ENCODE data around the gene TMUB1. TPM values are rescaled to one million over a fixed set of nuclear protein-coding genes. Genes with fewer than 3 reads are reported as not detected.

TMUB1 gene
- total RNA-seq, 1 donor from 2014 or later = 7.6 TPM

DNA sequence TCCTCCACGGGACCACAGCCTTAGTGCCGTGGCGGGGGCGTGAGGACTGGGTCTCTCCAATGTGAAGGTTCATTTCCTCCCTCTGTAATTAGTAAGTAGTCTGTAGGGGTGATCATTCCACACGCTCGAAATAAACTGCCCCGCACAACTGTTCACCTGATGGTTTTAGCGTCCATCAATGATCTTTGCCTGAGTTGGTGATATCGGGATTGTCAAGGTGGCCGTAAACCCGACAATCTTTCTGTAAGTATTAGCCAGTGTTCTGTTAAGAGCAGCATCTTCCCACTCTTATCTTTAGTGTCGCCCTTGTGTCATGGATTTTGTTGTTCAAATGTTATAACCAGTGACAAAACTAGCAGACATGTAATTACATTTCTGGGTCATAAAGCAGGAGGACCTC lies 20.7 kb upstream of the TMUB1 start:
- DNase-seq = no peak

DNA sequence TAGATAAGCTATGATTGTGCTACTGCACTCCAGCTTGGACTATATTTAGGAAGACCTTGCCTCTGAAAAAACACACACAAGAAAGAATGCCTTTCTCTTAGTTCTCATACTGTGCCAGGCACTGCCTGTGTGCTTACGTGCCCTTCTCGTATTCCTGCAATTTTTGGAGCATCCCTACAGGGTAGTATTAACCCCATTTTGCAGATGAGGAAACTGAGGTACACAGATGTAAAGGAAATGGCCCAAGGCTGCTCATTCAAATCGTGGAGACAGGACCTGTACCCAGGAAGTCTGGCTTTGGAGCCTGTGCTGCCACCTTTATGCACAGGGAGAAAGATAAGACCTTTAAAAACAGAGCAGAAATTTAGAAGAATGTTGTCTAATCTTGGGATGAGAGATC lies 19.7 kb upstream of the TMUB1 start:
- no peak for DNase-seq

DNA sequence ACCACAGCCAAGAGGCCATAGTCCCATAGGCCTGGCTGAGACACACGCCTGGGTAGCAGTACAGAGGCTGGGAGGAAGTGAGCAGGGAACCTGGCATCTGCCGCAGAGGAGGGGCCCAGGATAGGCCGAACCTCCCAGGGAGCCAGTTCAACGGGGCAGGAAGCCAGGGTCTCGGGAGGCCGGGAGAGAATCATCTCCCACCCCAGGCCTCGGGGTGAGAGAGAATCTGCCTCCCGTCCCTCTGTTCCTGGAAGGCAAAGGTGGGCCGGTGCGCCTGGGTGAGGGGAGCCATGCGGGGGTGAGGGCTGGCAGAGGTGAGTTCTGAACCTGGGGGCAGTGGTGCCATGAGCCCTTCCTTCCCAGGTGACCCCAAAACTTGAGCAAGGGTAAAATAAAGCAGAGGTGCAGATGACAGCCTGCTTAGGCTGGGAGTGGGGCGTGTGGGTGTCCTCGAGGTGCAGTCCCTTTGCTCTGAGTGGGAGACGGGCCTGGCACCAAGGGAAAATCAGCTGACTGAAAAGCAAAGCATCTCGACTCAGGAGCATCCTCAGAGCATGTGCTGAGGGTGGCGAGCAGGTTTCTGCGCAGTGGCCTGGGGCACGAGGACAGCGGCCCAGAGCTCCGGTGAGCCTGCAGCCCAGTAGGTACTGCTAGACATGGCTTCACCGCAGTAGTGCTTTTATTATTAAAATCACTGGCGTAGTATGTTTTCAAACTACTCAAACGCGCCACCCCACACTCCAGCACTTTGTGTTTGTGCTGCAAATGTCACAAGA lies 18.5 kb upstream of the TMUB1 start:
- DNase-seq = no peak

DNA sequence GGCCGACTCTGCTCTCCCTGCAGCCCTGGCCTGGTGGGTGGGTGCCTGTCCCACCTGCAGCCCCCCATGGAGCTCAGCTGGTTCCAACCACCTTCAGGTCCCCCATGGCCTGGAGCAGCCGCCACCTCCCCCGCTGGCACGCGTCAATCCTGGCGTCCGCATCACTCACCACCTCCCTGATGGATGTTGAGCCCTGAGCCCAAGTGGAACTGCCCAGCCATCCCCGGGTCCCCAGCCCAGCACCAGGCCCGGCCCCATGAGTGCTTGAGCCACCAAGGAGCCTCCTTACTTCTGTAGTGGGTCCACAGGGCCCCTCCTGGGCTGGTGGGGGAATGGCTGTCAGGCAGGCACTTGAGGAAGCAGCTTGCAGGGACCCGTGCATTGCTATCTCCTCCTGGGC lies 17.6 kb upstream of the TMUB1 start:
- no peak for DNase-seq

DNA sequence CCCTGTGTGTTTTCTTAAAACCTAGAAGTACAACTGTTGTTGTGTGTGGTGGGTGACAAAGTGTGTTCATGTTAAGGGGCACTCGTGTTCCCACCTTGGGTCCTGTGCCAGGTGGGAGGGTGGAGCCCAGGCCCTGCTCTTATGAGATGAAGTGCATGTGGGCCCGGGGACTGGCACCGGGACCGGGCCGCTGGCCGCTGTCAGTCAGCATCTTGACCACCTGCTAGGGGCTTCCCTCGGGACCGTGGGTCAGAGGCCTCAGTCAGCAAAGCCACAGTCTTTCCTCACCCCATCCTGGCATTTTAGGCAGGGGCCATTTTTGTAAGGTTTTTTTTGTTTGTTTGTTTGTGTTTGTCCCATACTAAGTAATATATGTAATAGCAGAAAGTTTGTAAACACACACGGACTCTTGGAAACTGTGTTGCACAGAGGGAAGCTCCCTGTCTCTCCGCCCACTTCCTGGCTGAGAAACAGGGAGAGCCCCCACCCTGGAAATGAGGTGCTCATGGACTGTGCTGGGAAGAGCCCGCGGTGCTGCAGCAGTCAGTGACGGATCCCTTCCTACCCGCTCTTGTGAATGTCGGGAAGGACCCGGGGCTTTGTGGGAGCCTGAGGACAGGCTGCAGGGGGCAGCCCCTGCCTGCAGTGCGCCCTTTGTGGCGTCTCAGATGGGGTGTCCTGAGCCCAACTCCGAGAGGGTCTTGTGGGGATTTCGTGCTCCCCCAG lies 16.4 kb upstream of the TMUB1 start:
- no peak for DNase-seq

DNA sequence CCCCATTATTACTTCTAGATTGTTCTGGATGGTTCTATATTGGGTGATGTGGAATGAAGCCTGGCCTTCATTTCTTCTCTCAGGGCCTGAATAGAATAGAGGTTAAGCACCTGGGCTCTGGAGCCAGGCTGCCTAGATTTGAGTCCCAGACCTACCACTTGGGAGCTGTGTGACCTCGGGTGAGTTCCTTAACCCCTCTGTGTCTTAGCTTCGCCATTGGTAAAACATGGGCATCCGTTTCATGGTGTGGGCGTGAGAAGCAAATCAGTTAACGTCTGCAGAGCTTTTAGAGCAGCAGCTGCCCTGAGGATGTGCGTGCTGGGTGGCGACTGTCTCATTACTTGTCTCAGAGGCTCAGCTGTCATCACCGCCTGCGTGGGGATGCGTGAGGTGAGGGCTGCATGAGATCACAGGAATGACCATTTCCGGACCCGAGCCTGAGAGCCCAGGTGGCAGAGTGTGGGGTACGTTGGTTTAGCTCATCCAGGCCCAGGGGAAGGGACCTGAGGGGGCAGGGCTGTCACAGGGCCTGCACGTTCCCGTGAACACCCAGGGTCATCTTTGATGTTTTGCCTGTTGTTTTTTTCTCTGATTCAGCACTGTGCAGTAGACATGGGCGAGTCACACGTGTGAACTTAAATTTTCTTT lies 12.7 kb upstream of the TMUB1 start:
- DNase-seq = no peak

DNA sequence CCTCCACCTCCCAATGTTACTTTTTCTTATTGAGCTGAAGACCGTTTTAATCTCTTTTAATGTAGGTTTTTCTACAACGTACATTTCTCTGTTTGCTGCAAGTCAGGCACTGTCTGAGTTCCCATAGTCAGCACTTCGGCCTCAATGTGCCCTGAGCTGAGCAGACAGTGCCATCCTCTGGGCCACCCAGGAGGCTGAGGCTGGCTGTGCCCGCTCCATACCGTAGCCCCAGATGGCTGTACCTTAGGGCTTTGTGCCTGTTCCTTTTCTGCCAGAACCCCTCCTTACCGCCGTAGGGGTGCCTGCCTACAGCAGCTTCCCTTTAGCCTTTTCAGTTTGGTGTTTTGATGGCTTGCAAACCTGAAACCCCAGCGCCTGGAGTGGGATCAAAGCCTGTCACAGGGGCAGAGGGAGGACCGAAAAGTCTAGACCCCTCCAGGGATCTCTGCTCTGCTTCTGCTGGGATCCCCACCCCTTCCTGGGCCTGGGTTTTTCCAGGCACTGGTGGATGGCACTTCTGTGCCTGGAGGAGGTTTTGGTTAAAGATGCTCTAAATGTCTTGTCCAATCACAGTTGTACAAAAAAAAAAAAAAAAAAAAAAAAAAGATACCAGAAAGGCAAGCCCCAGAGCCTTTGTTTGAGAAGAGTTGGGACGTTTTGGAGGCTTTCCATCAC lies 12.0 kb upstream of the TMUB1 start:
- no peak for DNase-seq

DNA sequence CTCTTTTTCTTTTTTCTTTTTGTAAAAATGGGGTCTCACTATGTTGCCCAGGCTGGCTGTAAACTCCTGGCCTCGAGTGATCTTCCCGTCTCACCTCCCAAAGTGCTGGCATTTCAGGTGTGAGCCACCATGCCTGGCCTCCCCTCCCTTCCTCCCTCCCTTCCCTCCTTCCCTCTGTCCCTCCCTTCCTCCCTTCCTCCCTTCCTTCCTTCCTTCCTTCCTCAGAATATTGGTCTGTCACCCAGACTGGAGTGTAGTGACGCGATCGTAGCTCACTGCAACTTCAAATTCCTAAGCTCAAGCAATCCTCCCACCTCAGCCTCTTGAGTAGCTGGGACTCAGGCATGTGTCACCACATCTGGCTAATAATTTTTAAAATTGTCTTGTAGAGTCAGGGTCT lies 11.4 kb upstream of the TMUB1 start:
- DNase-seq = no peak

DNA sequence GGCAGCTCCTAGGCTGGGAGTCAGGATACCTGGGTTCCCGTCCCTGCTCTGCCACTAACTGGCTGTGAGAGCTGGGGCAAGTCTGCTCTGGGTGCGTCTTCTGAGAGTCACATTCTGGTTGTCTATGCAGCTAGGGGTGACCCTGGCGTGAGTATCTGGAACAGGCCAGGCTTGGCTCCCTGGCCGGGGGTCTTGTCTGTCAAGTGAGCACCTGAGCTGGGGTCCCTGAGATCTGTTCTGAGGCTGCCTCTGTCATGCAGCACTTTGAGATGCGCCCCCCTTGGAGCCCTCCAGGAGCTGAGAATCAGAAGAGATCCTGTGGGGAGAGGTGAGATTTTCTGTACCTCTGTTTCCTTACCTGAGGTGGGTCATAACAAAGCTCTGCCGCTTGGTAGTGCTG lies 10.5 kb upstream of the TMUB1 start:
- DNase-seq = no peak

DNA sequence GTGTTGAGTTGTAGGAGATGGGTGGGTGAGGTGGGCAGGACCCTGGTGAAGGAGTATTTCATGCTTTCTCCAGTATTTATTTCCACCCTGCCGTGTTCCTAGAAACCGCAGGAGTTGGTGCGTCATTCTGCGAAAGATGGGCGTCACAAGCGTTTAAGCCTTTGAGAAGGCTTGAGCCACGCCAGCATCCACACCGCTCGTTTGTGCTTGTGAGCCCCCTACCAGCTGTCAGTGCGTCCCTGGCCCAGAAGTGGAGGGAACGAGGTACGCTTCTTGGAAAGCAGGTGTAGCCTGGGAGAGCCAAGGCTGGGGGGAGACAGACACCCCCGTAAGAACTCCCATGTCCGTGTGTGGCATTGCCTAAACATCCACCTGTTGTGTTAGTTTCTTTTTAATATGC lies 8.7 kb upstream of the TMUB1 start:
- DNase-seq = no peak

DNA sequence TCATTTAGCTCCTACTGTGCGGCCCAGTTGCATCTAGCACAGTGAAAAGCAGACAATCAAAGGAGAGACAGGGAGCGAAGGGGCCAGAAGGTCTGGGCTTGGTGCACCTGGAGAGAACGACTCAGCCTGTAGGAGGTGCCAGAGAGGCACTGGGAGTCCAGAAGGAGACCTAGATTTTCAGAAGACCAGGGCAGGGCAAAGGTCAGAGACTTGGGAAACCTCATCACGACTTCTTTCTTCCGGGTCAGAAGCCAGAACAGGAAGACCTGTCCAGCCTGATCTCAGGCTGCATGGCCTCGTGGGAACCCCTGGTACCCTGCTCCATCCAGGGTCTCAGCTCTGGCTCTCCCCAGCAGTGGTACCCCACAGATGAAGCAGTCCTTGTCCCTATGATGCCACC lies 8.1 kb upstream of the TMUB1 start:
- no peak for DNase-seq

DNA sequence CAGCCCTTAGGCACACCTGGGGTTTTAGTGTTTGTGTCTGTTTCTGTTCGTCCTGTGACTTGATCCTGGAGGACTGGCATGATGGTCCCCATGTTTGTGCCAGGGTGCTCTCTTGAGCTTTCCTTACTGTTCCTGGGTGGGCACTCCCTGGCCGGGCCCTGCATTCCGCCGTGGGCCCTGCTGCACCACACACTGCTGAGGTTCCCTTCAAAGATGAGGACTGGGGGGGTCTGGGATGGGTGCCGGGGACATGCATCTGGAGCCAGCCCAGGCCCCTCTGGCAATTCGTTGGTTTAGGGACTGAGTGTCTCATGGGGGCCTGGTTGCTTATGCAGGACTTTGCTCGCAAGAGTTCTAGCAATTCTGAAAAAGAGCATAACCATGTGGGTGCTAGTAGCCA lies 7.7 kb upstream of the TMUB1 start:
- DNase-seq = no peak

DNA sequence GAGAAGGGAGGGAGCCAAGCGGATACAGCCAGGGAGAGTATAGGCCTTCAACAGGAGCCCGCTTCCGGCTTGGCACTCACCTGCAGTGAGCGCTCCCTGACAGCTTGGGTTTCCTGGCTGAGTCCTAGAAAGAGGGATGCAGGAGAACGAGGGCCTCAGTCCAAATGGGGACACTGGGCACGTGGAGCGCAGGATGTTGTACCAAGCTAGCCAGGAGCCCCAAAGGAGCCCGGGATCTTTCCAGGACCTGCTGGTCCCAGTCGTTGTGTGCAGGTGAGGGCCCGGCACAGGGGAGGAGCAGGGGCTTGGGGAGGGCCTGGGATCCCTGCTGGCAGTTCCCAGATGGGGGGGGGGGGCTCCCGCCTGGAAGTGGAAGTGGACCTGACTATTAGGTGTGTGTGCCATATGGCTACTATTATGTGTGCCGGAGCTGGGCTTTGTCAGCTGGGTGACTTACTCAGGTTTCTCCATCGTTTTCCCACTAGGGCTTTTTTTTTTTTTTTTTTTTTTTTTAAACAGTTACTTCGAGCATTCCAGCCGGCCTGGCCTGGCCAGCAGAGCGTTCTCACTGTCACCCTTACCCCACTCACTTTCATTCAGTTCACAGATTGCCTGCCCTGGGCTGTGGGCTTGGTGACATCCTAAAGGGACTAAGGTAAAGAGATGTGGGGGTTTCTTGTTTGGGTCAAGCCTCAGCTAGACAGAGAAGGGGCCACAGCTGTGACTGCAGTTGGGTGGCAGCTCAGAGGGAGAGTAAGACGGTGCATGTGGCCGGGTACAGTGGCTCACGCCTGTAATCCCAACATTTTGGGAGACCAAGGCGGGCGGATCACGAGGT lies 6.8 kb upstream of the TMUB1 start:
- no peak for DNase-seq

DNA sequence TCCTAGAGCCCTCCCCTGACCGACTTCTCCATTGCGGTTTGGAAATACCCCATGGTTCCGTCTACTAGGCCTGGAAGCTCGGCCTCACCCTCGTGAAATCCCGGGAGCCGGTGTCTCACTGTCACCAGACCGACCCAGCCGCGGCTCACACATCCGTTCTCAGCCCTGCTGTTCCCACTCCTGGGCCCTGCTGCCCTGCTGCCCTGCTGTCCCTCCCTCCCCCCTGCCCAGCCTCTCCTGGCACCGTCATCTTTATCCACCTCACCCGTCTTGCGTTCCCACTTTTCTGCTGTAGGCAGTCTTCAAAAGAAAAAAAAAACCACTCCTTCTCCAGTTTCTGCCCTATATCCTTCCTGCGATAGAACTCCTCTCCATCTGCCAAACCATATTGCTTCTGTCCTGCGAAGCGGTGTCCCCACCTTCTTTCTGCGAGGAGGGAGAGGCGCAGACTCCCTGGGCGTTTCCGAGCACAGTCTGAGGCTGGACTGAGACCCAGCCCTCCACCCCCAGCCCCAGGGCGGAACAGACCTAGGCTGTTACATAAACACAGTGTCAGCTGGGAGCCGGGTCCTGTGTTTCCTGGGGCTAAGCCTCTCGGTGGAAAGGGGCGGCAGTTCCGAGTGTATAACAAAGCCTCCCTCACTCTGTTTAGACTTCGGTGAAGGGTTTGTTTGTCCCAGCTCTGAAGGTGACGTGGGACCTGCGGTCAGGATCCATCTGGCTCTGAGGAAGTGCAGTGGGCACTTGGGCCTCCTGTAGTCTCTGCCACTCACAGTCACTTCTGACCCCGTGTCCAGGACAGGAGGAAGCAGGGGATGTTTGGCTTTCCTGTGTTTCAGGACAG lies 5.8 kb upstream of the TMUB1 start:
- DNase-seq = peak; percentile 40

DNA sequence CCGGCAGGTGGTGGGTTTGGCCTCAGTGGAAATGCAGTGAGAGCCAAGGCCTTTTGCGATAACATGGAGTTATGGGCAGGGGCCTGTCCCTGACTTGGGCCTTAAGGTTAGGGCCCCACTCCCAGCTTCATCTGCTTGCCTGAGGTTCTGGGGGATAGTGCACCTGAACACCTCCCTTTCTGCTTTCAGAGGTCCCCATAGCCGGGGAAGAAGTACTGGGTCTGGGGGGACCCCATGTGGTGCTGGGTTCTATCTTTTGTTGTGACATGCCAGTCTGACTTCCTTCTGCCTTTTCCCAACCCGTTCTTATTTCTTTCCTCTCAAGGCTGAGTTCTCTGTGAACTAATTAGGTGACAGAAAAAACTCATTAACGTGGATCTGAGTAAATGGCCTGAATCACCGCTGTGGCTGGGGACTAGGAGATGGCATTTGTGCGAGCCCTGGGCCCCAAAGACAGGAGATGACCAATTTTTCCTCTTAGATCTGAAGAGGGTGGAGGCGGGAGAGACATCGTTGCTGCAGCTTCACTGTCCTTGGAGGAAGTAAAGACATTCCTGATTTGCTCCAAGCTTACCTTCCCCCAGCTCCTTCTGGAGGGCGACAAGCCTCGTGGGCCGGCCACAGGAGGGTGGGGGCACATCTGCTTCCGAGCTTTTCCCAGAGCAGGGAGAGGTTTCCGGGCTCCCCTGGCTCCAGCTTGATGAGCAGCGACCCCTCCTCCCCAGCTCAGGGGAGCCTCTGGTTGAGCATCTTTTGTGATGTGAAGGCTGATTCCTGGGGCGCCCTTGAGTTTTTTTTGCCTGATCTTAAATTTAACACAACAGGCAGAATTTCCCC lies 4.9 kb upstream of the TMUB1 start:
- DNase-seq = no peak

DNA sequence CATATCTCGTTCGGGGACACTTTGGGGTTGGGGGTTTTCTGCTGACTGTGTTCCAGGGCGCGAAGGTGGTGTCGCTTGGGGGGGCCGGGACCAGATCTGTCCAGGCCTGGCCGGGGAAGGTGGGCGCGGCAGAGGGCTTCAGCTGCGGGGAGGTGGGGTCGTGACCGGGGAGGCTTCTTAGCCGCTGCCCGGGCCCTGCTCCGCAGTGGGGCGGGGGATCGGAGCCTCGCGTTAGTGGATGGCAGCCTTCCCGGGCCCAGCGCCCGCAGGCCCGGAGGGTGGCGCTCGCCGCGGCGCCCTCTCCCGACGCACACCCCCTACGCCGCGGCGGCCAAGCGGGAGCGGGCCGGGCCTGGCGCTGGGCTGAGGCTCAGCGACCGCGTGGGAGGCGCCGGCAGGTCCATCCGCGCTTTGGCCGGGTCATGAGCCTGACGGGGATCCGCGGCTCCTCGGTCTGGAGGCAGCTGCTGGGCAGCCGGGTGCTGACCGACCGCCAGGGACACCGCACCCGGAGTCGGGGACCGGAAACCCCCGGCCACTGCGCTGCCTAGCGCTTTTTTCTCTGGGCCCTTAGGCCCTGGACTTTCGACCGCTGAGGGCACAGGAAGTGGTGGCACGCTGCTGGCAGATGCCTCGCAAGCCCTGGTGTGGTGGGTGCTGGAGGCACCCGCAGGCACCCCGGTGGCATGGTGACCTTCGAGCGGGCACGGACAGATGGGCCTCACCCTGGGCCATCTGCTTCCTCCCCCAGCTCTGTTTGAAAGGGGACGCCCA lies 4.1 kb upstream of the TMUB1 start:
- peak; percentile 10 for DNase-seq

DNA sequence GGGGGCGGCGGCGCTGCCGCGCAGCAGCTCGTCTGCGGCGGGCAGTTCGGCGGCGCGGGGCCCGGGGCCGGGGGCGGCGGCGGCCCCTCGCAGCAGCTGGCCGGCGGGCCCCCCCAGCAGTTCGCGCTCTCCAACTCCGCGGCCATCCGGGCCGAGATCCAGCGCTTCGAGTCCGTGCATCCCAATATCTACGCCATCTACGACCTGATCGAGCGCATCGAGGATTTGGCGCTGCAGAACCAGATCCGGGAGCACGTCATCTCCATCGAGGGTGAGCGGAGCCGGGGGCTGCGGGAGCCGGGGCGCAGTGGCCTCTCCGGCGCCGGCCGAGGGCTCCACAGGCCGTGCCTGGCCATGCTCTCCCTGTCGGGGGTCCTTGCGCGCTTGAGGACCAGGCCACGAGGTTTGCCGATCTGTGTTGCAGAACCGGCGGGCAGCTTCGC lies 3.5 kb upstream of the TMUB1 start:
- no peak for DNase-seq

DNA sequence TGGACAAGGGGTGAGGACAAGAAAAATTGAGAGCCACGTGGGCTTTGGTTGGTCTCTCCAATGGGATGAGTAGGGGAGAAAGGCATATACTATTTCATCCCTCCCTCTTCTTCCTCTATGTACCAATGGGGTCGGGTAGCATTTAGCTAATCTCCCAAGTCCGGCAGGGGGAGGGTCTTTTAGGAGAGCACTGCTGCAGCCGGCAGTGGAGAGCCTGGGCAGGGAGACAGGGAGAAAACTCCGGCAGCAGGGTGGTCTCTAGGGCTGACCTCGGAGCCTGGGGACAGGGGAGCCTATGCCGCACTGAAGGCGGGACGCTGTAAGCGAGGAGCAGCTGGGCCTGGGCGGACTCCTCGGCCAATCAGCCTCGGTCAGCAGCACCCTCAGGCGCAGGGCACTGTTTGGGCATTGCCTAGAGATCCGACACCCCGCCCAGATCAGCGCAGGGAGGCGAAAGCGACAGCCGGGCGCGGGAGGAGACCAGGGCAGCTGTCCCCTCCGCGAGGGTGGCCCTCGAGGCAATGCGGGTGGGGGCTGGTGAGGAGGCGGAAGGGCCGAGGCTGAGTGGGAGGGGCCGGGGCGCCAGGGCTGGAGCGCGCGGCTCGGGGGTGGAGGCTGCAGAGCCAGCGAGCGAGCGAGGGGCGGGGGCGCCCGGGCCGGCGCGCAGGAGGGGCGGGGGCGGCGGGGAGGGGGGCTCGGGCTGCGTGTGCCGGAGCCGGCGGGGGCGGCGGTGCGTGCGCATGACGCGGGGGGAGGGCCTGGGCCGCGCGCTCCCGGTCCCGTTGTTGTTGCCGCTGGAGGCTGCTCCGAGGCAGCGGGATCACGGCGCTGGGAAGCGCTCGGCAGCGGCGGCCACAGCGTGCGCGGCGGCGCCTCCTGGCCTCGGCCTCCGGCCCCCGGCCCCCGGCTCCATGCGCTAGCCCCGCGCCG lies 2.7 kb upstream of the TMUB1 start, which contains the start of gene AGAP3:
Gene AGAP3, plus strand, starts transcription at position 785 of the 930 bp plus-strand sequence. CDS start 267 bp downstream, outside the sequence.
- peak; percentile 92 for DNase-seq

All from skin of body (tissue), 2 donors.